Mesenteric fat pad (tissue), 1 donor: ENCODE results near the gene GRB2. TPM values are rescaled to one million over a fixed set of nuclear protein-coding genes. Genes with fewer than 3 reads are reported as not detected.

ENCODE experiments used
- DNase-seq: peaks from one replicate; pipeline ENCODE4 v3.0.0-alpha.2; 2020; ENCODE audit warnings: low spot score
- total RNA-seq: library from RNA; stranded (reverse); fragmentation: NEBNext Ultra II Directional; extraction: Animal tissue kit (Norgen Biotek cat#: 25700); gene quantifications from one replicate; pipeline ENCODE4 v1.2.1, GENCODE V29; 2021
- donor health status: DM: yes; HTN: yes; CAD: no.

GRB2 gene
- total RNA-seq, 1 donor from 2014 or later = 154 TPM

- DNase-seq = peak; percentile 24
Measured at GRCh38 chr17:75416006-75416405, 10.5 kb upstream of the GRB2 start.

DNA sequence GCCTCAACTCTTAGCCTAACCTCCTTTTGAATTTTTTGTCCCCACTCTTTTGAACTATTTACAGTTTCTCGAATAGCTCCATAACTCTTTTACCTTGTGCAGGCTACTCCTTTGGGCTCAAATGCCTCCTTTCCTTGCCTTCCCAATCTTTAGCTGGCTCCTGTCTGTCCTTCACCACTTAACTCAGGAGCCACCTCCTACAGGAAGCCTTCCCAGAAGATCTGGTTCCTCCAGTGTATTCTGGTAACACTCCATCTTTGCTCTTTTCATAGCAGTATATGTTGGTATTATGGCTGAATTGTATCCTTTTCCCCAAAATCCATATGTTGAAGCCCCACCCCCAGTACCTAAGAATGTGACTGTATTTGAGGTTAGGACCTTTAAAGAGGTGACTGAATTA lies 9.0 kb upstream of the GRB2 start:
- DNase-seq = no peak

DNA sequence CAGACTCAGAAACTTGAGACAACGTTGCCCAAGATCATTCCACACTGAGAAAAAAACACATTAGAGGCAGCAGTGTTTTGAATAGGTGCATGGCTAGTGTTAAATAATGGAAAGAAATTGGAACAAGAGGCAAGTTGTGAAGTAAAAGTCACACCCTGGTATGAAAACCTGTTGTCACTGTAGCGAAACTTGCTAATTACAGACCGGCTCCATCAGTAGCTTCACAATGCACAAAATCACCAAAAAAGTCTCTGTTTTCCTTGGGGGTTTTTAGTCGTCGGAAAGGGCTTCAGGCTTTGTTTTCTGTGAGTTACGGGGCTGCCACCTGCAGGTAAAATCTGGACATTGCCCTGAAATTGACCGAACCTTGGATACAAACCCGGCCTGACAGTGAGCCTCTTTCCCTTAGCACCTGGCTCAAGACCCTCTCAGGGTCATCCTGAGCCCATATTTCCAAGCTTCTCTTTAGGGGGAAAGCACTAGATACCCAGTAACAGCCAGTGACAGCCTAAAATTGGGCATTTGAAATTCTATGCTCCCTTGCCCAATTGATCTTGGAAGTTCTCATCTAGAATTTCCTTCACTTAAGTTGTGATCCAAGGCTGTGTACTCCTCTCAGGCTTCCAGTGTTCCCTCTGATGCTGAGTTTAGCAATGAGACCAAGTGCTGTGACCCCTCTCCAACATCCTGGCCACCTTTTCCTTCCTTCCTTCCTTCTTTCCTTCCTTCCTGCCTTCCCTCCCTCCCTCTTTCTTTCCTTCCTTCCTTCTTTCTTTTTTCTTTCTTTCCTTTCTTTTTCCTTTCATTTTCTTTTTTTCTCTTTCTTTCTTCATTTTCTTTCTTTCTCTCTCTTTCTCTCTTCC lies 7.2 kb upstream of the GRB2 start:
- DNase-seq = peak; percentile 68

- DNase-seq = peak; percentile 30
Measured at GRCh38 chr17:75411328-75412067, 6.0 kb upstream of the GRB2 start.

DNA sequence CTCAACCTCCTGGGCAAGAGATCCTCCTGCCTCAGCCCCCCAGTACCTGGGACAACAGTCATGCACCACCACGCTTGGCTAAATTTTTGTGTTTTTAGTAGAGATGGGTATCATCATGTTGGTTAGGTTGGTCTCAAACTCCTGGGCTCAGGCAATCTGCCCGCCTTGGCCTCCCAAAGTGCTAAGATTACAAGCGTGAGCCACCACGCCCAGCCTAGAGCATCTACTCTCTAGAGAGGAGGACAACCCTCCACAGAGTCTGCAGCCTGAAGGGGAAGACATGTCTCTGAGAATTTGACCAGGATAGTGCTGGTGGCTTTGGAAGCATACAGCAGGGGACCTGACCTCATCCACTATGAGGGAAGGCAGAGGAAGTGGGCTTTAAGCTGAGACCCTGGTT lies 4.7 kb upstream of the GRB2 start:
- DNase-seq = peak; percentile 55

- DNase-seq = no peak
Measured at GRCh38 chr17:75407655-75408352, 2.3 kb upstream of the GRB2 start.

GRCh38 chr17:75406222-75406615 lies 741 bp upstream of the GRB2 start:
- peak; percentile 22 for DNase-seq

DNA sequence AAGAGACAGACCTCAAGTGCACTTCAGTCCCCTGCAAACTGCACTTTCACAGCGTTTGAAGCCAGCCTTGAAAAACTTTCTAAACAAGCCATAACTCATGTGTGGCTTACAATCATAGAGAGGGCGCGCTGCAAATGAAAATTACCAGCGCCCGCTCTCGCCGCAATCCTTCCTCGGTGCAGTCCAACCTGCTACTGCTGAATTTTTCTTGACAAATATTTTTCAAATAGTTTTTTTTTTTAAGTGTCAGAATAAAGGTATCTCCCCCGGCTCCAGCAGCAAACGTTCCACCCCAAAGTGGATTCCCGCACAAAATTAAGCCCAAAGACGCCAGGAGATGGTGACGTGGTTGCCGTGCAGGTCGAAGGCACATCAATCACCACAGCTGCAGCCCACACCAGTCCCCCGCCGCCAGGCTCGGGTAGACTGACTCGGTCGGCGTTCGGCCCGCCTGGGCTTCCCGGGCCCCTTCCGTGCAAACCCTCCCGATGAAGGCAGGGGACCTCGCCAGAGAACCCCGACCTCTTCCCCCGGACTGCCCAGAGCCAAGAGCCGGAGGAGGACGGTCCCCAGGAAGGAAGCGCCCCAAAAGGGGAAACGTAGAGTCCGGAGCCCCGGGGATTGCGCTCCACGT lies 630 bp downstream of the GRB2 start:
- DNase-seq = peak; percentile 89

DNA sequence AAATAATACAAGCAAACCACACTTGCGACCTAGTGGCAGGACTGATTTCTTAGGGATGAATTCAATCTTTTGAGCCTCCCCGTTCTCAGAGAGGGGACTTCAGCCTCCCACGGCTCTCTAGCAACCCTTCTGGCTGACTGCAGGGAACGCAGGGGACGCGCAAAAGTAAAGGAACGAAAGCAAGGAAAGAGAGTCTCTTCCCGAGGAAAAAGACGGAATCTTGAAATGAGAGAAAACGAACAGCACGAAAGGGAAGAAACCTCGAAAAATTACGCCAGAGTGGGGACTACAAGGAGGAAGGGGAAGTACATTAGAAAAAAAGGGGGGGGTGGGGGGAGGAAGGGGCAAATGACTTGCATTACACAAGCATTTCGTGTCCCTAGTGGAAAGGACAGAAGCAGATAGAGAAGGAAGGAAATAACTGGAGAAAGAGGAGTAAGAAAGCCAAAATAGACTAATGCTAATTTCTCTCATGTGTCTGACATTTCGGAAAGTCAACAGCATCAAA lies 1.2 kb downstream of the GRB2 start:
- DNase-seq = peak; percentile 82

DNA sequence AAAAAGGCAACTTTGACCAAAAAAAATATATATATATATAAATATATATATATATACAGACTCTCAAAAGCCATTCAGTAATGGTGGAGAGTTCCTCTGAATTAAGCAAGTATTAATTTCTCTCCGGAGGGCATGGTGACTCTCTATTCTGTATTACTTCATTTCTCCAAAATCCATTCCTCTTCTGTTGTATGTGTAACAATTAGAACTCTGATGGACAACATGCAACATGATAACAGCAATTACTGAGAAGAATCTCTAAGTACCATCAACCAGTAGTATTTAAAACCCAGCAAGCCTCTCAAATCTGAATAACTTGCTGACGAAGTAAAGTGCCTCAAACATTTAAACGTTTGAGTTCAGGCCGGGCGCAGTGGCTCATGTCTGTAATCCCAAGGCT lies 2.3 kb downstream of the GRB2 start:
- no peak for DNase-seq

- no peak for DNase-seq
Measured at GRCh38 chr17:75402026-75402425, 3.5 kb downstream of the GRB2 start.

- DNase-seq = peak; percentile 55
Measured at GRCh38 chr17:75400326-75400939, 5.0 kb downstream of the GRB2 start.

DNA sequence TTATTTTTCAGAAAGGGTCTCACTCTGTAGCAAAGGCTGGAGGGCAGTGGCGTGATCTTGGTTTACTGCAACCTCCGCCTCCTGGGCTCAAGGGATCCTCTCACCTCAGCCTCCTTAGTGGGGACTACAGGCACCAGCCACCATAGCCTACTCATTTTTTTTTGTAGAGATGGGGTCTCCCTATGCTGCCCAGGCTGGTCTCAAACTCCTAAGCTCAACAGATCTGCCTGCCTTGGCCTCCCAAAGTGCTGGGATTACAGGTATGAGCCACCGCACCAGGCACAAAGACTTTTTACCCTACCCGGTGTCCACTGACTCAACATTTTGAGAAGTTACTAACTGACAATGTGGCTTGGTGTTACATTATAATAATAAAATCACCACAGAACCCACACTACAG lies 7.2 kb downstream of the GRB2 start:
- peak; percentile 14 for DNase-seq

DNA sequence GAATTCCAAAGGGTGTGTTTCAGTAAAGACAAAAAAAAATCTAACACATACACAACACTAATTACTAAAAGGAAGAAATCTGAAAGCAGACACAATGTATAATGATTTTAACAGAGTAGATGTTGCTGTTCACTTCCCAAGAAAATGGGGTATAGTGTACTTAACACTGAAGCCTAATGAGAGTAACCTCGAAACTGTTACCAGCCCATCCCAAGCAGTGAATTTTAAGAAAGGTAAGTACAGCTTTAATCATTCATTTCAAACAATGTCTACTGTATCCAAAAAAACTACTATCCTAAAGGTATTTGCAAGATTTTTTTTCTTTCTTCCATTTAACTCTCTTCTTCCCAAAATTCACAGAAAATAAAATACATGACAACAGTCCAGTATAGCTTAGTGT lies 8.3 kb downstream of the GRB2 start:
- DNase-seq = no peak

GRCh38 chr17:75396796-75397195 lies 8.7 kb downstream of the GRB2 start:
- DNase-seq = no peak

DNA sequence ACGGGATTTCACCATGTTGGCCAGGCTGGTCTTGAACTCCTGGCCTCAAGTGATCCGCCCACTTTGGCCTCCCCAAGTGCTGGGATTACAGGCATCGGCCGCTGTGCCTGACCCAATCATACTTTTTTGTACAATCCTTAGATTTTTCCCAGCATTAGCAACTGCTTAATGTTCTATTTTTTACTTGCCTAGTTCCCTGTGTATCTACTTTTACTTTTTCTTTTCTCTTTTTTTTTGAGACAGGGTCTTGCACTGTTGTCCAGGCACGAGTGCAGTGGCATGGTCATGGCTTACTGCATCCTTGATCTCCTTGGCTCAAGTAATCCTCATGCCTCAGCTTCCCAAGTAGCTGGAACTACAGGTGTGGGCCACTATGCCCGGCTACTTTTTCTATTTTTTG lies 9.5 kb downstream of the GRB2 start:
- DNase-seq = peak; percentile 45

GRCh38 chr17:75394332-75394918 lies 11.1 kb downstream of the GRB2 start:
- peak; percentile 14 for DNase-seq

DNA sequence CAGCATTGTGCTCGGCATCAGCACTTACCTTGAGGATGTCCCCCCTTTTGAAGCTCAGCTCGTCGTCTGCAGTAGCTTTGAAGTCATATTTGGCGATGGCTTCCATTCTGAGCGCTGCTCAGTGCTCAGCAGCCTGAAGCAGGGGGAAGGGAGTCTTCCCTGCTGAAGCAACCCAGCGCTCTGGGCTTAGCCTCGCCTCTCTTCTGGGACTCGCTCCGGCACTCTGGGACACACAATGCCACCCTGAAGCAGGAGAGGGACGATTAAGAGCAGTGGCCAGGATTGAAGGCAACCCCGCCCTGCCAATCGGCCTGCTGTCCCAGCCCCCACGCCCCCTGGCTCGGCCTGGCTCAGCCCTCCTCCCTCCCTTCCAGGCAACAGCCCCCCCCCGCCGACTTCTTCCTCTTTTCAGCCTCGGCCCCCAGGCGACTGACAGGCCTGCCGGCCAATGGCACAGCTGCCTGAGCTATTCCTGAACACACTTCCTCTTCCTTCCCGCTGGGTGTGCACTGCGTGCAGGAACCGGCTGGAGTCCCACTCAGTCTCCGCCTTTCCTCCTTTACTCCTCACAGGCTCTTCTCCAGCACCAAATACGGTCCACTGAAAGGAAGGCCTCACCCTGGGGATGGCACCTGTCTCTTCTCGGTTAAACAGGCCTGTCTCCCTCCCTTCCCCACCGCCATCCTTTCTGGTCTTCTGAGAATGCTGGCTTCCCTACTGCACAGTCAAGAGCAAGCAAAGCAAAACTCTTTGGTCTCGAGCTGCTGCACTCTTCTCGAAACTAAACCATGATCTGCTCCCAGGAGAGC lies 11.8 kb downstream of the GRB2 start:
- peak; percentile 98 for DNase-seq

- no peak for DNase-seq
Measured at GRCh38 chr17:75392559-75392958, 12.9 kb downstream of the GRB2 start.

DNA sequence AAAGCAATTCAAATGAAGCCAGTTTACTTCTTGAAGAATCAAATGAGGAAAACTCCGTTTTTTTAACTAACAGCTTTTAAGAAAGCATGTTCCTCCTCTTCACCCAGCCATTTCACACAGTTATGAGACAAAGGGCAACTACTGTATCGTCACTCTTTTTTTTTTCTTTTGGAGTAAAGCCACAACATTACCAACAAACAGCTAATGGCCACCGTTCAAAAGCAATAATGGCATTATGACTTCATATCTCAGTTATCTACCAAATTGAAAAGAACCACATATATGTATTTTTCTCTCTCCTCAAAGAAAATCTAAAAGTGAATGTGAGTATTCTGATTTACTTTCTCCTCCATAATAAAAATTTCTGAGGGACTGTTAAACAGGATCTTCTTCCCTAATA lies 14.5 kb downstream of the GRB2 start:
- no peak for DNase-seq
